D721Med (cell line): ENCODE measurements around the gene TESK2.

Experiments used
- DNase-seq: peaks from one replicate; pipeline ENCODE4 v3.0.0; 2011; ENCODE audit warnings: low spot score; ENCODE audit not compliant: insufficient read length
- FAIRE-seq: peaks from 2 replicates; lab custom pipeline; 2011; peaks lifted over from hg19 to GRCh38; lab: Jason Lieb, UNC
- TF ChIP-seq, protein P1 (sequence below): IDR thresholded peaks from 2 replicates; pipeline ENCODE4 v1.5.1; 2012; ENCODE audit warnings: mild to moderate bottlenecking, control low read depth; ENCODE audit not compliant: insufficient read depth; ENCODE audit errors: missing control alignments

Gene TESK2

GRCh38 chr1:45348966-45349677, 141.8 kb downstream of the TESK2 start:
- DNase-seq (no peak), FAIRE-seq (no peak)
- TF ChIP-seq, protein P1, sequence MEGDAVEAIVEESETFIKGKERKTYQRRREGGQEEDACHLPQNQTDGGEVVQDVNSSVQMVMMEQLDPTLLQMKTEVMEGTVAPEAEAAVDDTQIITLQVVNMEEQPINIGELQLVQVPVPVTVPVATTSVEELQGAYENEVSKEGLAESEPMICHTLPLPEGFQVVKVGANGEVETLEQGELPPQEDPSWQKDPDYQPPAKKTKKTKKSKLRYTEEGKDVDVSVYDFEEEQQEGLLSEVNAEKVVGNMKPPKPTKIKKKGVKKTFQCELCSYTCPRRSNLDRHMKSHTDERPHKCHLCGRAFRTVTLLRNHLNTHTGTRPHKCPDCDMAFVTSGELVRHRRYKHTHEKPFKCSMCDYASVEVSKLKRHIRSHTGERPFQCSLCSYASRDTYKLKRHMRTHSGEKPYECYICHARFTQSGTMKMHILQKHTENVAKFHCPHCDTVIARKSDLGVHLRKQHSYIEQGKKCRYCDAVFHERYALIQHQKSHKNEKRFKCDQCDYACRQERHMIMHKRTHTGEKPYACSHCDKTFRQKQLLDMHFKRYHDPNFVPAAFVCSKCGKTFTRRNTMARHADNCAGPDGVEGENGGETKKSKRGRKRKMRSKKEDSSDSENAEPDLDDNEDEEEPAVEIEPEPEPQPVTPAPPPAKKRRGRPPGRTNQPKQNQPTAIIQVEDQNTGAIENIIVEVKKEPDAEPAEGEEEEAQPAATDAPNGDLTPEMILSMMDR = no peak

- FAIRE-seq (no peak), DNase-seq (no peak)
- TF ChIP-seq, protein P1 = no peak
Measured at GRCh38 chr1:45348609-45348965, 142.4 kb downstream of the TESK2 start.

DNA sequence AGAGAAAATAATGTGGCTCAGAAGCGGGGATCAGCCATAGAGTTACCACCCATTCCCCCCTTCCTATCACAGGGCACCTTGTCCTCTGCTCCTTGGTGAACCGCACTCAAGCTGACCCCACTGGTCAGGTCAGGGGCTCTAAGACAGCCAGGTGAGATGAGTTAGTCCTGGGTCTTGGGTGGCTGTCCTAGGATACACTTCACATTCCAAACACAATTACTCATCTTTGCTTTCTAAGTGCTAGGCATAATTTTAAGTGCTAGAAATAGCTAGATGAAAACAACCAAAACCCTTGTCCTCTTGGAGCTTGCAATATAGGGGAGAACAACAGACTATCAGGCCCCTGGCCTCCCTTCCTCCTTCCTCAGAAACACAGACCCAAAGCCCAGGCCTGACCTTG, 142.9 kb downstream of the TESK2 start:
- DNase-seq = no peak
- TF ChIP-seq, protein P1 = no peak
- FAIRE-seq = no peak

DNA sequence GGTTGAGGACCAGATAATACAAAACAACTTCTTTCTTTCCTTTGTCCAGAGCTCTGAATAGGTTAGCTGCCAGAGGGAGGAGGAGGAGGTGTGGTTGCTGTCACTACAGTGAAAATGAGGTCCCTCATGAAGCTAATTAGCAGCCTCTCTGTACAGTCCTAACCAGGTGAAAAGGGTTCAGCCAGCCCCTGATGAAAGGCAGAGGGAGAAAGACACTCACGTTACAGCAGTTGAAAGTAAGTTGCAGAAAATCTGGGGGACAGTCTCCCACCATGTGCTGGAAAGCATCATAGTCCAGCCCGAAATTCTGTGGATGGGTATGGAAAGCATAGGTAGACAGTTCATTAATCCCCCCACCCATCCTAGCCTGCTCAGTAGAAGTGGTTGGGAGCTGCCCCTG, 144.5 kb downstream of the TESK2 start:
- TF ChIP-seq, protein P1 = no peak
- no peak for DNase-seq
- no peak for FAIRE-seq

DNA sequence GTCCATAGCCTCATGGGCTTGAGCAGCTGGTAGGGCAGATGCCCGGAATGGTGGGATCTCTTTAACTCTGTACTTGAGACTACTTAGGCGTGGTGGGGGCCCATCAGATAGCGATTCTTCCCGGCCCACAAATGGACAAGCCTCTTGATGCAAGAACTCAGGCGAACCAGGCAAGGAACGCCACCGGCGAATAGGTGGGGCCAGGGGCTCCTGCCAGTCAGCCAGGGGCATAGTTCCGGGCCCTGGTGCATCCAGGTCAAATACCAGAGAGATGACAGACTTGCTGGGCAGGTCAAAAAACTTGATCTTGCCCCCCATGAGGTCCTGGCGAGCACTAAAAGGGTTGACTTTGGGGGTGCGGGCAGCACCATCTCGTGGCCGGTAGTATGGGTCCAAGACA, 145.9 kb downstream of the TESK2 start:
- no peak for DNase-seq
- no peak for FAIRE-seq
- TF ChIP-seq, protein P1 = no peak

- TF ChIP-seq, protein P1 = no peak
- FAIRE-seq = no peak
- DNase-seq = no peak
Measured at GRCh38 chr1:45344499-45344898, 146.5 kb downstream of the TESK2 start.

DNA sequence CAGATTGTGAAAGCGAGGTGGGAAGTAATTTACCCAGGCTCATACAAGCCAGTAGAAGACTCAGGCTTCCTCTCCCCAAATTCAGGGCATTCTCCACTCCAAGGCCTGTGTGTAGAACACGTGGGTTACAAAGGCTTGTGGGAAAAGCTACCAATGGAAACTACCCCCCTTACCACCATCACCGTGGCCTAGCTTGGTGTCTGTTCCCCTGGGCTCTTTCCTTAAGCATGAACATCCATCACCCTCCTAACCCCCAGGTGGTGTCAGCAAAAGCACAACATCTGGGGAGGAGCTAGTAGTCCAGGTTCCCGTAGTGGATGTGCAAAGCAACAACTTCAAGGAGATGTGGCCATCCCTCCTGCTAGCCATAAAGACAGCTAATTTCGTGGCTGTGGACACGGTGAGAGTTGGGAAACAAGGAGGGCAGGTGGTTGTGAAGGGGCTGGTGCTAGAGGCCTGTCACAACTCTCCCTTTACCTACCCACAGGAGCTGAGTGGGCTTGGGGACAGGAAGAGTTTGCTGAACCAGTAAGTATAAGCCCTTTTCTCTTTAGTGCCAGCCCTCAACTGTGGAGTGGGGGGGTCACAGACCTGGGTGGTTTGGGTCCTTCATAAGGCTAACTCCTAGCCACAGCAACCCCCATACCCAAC, 150.0 kb downstream of the TESK2 start:
- FAIRE-seq (no peak), DNase-seq (no peak)
- TF ChIP-seq, protein P1 = no peak
